HG02571 (cell line): ENCODE results near the gene SIX5.
A peak's percentile ranks its signal among the peaks of the same experiment; 100 is the strongest.
"Not testable (repeated sequence)": the region's sequence is repeated elsewhere in the genome, so short reads cannot be mapped to it uniquely, and the experiment has no call there.

Source experiments
- ATAC-seq: cut with Tn5 transposase; IDR thresholded peaks from one replicate; pipeline ENCODE4 v1.9.1; 2021; ENCODE audit warnings: mild to moderate bottlenecking, moderate library complexity; ENCODE audit not compliant: unreplicated experiment

SIX5 gene

GRCh38 chr19:45761714-45762113 lies 7.3 kb downstream of the SIX5 start:
- ATAC-seq: no peak

- ATAC-seq: no peak
Observed at GRCh38 chr19:45758921-45759320, 10.1 kb downstream of the SIX5 start.

- no peak for ATAC-seq
Observed at GRCh38 chr19:45757695-45758094, 11.4 kb downstream of the SIX5 start.

- ATAC-seq: no peak
Observed at GRCh38 chr19:45754323-45754722, 14.7 kb downstream of the SIX5 start.

GRCh38 chr19:45753548-45753947 lies 15.5 kb downstream of the SIX5 start:
- no peak for ATAC-seq

GRCh38 chr19:45752639-45753038 lies 16.4 kb downstream of the SIX5 start:
- ATAC-seq: no peak

GRCh38 chr19:45751483-45751882 lies 17.6 kb downstream of the SIX5 start:
- ATAC-seq: not testable (repeated sequence)

- no peak for ATAC-seq
Observed at GRCh38 chr19:45747513-45747912, 21.5 kb downstream of the SIX5 start.

GRCh38 chr19:45746866-45747265 lies 22.2 kb downstream of the SIX5 start:
- ATAC-seq: no peak

GRCh38 chr19:45745606-45746005 lies 23.4 kb downstream of the SIX5 start:
- ATAC-seq: no peak

GRCh38 chr19:45742969-45743368 lies 26.1 kb downstream of the SIX5 start:
- ATAC-seq: no peak

GRCh38 chr19:45739498-45740439 lies 29.3 kb downstream of the SIX5 start:
- ATAC-seq: no peak

- ATAC-seq: no peak
Observed at GRCh38 chr19:45733160-45733810, 35.8 kb downstream of the SIX5 start, which contains the start of gene MEIOSIN. TSS of gene MEIOSIN (plus strand) at chr19:45733439. CDS start at chr19:45735377, 1,938 bp downstream.

GRCh38 chr19:45730368-45731288 lies 38.4 kb downstream of the SIX5 start, which contains the start of gene FBXO46:
TSS of gene FBXO46 (minus strand) at chr19:45730896. CDS start at chr19:45713495, 17,401 bp downstream.
- ATAC-seq: peak; percentile 89

- no peak for ATAC-seq
Observed at GRCh38 chr19:45729800-45730290, 39.2 kb downstream of the SIX5 start.

GRCh38 chr19:45728683-45729082 lies 40.4 kb downstream of the SIX5 start:
- ATAC-seq: not testable (repeated sequence)

- ATAC-seq: not testable (repeated sequence)
Observed at GRCh38 chr19:45720065-45720464, 49.0 kb downstream of the SIX5 start.

- no peak for ATAC-seq
Observed at GRCh38 chr19:45717983-45718650, 50.9 kb downstream of the SIX5 start.

GRCh38 chr19:45717131-45717982 lies 51.7 kb downstream of the SIX5 start:
- ATAC-seq: peak; percentile 93
